Panc1 (cell line): Measurements from ENCODE around the gene ZNF407. TPM values are rescaled to one million over a fixed set of nuclear protein-coding genes. Genes with fewer than 3 reads are reported as not detected.

Experiments
- ATAC-seq: fragments of 200-7000 bp; cut with Tn5 transposase; 2 replicates; pipeline ENCODE4 v1.9.1; 2020; ENCODE audit warnings: mild to moderate bottlenecking, moderate library complexity
- BruUV-seq: library from RNA; stranded (reverse); fragments of 400-500 nt; replicated peaks from 2 replicates; lab custom pipeline; 2021; lab: Mats Ljungman, UMichigan
- CTCF ChIA-PET: fragments of 300-600 bp; sonication (Branson Sonifier 250); formaldehyde crosslinking; loops from one replicate; lab custom pipeline; 2022; ENCODE audit warnings: antibody characterized with exemption; lab: Charles Lee
- POLR2A ChIA-PET: fragments of 300-600 bp; sonication (Branson Sonifier 250); formaldehyde crosslinking; loops from one replicate; lab custom pipeline; 2022; ENCODE audit warnings: antibody characterized with exemption; lab: Charles Lee
- DNase-seq: peaks from one replicate; pipeline ENCODE4 v3.0.0-alpha.2; 2010; ENCODE audit warnings: low read depth, low spot score
- H3K27ac ChIP-seq: 2 replicates; pipeline ENCODE4 v1.5.1; 2011; ENCODE audit warnings: mild to moderate bottlenecking, low read length, inconsistent platforms
- H3K27me3 ChIP-seq: fragments of 200-500 bp; sonication (Bioruptor generic); 2 replicates; pipeline ENCODE4 v1.6.0; 2014; ENCODE audit warnings: low read length, inconsistent platforms; ENCODE audit not compliant: control insufficient read depth, insufficient read depth
- H3K36me3 ChIP-seq: fragments of 200-500 bp; sonication (Bioruptor generic); 2 replicates; pipeline ENCODE4 v1.5.1; 2014; ENCODE audit warnings: inconsistent platforms, mild to moderate bottlenecking, low read length, moderate library complexity; ENCODE audit not compliant: control insufficient read depth, insufficient read depth
- H3K4me1 ChIP-seq: 2 replicates; pipeline ENCODE4 v1.5.1; 2011; ENCODE audit warnings: inconsistent platforms, mild to moderate bottlenecking, low read length, moderate library complexity; ENCODE audit not compliant: control insufficient read depth, insufficient read depth
- H3K4me3 ChIP-seq, 2 experiments: 2 replicates each; pipeline ENCODE4 v1.5.1; 2011 to 2012; ENCODE audit warnings: low read depth in 2 of 2, low read length in 2 of 2, mild to moderate bottlenecking in 2 of 2, inconsistent platforms in 1 of 2, moderate library complexity in 1 of 2
- H3K9me3 ChIP-seq: fragments of 200-500 bp; sonication (Bioruptor generic); 2 replicates; pipeline ENCODE4 v1.5.1; 2014; ENCODE audit warnings: low read depth, mild to moderate bottlenecking, inconsistent platforms, low read length, moderate library complexity; ENCODE audit not compliant: control insufficient read depth, insufficient read depth
- POLR2AphosphoS5 ChIP-seq: IDR thresholded peaks from 2 replicates; pipeline ENCODE4 v1.6.1; 2012; ENCODE audit warnings: mild to moderate bottlenecking, low read depth, low read length, moderate library complexity
- SIN3A ChIP-seq: IDR thresholded peaks from 2 replicates; pipeline ENCODE4 v1.6.1; 2012; ENCODE audit warnings: low read depth, mild to moderate bottlenecking, low read length, moderate library complexity, borderline replicate concordance; ENCODE audit not compliant: insufficient read depth
- TCF7L2 ChIP-seq: IDR thresholded peaks from 2 replicates; pipeline ENCODE4 v1.6.1; 2011; ENCODE audit warnings: mild to moderate bottlenecking, low read depth, low read length, inconsistent platforms
- in situ Hi-C: cut with HindIII; loops from 2 replicates; pipeline ENCODE4 v1.10.0; 2016; ENCODE audit warnings: low sequenced_read_pairs, low pct_unique_long_range_greater_than_20kb
- intact Hi-C: fragments of 100-400 bp; cut with micrococcal nuclease; formaldehyde crosslinking; loops from one replicate; pipeline ENCODE4 v1.10.0; 2022; ENCODE audit not compliant: unreplicated experiment
- total RNA-seq: library from RNA; stranded (reverse); gene quantifications from one replicate; pipeline ENCODE4 v1.2.1, GENCODE V29; 2021; ENCODE audit not compliant: unreplicated experiment
- TF ChIP-seq, protein P1 (sequence below), 2 experiments: IDR thresholded peaks; 2 replicates each; pipeline ENCODE4 v1.6.1; 2011 to 2012; ENCODE audit warnings: low read depth in 2 of 2, control low read depth in 1 of 2, low read length in 1 of 2, mild to moderate bottlenecking in 1 of 2, moderate library complexity in 1 of 2; ENCODE audit not compliant: insufficient read depth in 1 of 2
- TF ChIP-seq, protein P2 (sequence below): fragments of 450-650 bp; IDR thresholded peaks from 2 replicates; pipeline ENCODE4 v1.5.1; 2017; ENCODE audit warnings: mild to moderate bottlenecking

The ZNF407 gene
- total RNA-seq, 1 experiment from 2014 or later, result 16.8 TPM

DNA sequence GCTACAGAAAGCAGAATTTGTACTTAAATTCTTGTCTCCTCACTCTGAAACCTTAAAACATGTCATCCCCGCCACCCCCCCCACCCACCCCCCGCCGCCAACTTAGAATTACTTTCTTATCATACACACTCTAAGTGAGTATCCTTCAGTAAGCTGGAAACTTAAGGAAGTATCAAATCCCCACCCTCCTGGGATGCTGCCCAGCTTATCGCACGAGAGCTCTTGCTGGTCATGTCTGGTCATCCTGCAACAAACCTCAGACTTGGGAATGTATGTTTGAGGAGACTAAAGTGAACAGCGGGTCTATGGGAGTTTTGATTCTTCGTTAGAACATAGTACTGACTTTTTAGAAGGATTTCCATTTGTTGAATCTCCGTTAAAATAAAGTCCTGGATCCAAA, 408.0 kb downstream of the ZNF407 start:
- TF ChIP-seq TCF7L2 (no peak), SIN3A (no peak), POLR2AphosphoS5 (no peak)
- TF ChIP-seq, protein P1, sequence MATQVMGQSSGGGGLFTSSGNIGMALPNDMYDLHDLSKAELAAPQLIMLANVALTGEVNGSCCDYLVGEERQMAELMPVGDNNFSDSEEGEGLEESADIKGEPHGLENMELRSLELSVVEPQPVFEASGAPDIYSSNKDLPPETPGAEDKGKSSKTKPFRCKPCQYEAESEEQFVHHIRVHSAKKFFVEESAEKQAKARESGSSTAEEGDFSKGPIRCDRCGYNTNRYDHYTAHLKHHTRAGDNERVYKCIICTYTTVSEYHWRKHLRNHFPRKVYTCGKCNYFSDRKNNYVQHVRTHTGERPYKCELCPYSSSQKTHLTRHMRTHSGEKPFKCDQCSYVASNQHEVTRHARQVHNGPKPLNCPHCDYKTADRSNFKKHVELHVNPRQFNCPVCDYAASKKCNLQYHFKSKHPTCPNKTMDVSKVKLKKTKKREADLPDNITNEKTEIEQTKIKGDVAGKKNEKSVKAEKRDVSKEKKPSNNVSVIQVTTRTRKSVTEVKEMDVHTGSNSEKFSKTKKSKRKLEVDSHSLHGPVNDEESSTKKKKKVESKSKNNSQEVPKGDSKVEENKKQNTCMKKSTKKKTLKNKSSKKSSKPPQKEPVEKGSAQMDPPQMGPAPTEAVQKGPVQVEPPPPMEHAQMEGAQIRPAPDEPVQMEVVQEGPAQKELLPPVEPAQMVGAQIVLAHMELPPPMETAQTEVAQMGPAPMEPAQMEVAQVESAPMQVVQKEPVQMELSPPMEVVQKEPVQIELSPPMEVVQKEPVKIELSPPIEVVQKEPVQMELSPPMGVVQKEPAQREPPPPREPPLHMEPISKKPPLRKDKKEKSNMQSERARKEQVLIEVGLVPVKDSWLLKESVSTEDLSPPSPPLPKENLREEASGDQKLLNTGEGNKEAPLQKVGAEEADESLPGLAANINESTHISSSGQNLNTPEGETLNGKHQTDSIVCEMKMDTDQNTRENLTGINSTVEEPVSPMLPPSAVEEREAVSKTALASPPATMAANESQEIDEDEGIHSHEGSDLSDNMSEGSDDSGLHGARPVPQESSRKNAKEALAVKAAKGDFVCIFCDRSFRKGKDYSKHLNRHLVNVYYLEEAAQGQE (IDR thresholded peaks at IDR 0.05; ENCODE audit: insufficient read depth in 1 of 2, low read depth in 2 of 2, low read length in 1 of 2), result no peak
- TF ChIP-seq, protein P2, sequence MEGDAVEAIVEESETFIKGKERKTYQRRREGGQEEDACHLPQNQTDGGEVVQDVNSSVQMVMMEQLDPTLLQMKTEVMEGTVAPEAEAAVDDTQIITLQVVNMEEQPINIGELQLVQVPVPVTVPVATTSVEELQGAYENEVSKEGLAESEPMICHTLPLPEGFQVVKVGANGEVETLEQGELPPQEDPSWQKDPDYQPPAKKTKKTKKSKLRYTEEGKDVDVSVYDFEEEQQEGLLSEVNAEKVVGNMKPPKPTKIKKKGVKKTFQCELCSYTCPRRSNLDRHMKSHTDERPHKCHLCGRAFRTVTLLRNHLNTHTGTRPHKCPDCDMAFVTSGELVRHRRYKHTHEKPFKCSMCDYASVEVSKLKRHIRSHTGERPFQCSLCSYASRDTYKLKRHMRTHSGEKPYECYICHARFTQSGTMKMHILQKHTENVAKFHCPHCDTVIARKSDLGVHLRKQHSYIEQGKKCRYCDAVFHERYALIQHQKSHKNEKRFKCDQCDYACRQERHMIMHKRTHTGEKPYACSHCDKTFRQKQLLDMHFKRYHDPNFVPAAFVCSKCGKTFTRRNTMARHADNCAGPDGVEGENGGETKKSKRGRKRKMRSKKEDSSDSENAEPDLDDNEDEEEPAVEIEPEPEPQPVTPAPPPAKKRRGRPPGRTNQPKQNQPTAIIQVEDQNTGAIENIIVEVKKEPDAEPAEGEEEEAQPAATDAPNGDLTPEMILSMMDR, result no peak
- no peaks in the 10 kb centered on the region for H3K36me3 ChIP-seq
- ATAC-seq, result no peak
- ChIA-PET CTCF (interaction anchor here (0.6 kb wide), 1 partner anchor 44 kb away, joined by 3 read pairs; no protein-coding TSS in a partner anchor), POLR2A (no interaction called here)
- no peaks in the 10 kb centered on the region for H3K4me1 ChIP-seq
- H3K9me3 ChIP-seq, result peaks cover 9% of the 10 kb centered on the region; the same call in 1 of the 2 replicates
- H3K27ac ChIP-seq, result no peak overlapping the region
- no peak overlapping the region for H3K4me3 ChIP-seq
- intact Hi-C loops, result no loop called here
- no TSS peak for BruUV-seq
- H3K27me3 ChIP-seq, result no peaks in the 10 kb centered on the region
- no peak for DNase-seq
- in situ Hi-C loops, result no loop called here

DNA sequence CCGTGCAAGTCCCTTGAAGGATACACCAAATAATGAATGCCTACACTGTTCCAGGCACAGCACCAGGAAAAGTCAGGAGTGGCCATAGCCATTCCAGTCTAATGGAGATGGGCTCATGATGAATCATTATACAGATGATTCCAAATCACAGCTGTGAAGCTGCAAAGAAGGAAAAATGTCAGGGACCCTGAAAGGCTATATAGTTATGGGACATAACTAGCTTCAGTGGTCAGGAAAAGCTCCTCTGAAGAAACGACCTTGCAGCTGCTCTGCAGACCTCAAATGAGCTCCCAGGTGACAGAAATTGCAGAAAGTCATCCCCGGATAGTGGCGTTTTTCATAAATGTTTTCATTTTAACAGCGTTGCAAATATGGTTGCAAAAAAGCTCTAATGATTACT, 410.5 kb downstream of the ZNF407 start:
- intact Hi-C loops (no loop called here), in situ Hi-C loops (no loop called here)
- BruUV-seq, result no TSS peak
- no peak for ATAC-seq
- no peaks in the 10 kb centered on the region for H3K27me3 ChIP-seq
- no peaks in the 10 kb centered on the region for H3K36me3 ChIP-seq
- ChIA-PET POLR2A (no interaction called here), CTCF (interaction anchor here (0.6 kb wide), 1 partner anchor 58 kb away, joined by 4 read pairs; no protein-coding TSS in a partner anchor)
- no peak for DNase-seq
- no peak overlapping the region for H3K4me3 ChIP-seq
- no peaks in the 10 kb centered on the region for H3K4me1 ChIP-seq
- peaks cover 9% of the 10 kb centered on the region; the same call in 1 of the 2 replicates for H3K9me3 ChIP-seq
- TF ChIP-seq POLR2AphosphoS5, result no peak
- TF ChIP-seq, protein P2, result no peak
- TF ChIP-seq, protein P1 (IDR thresholded peaks at IDR 0.05; ENCODE audit: insufficient read depth in 1 of 2, low read depth in 2 of 2, low read length in 1 of 2), result no peak
- no peak for TF ChIP-seq SIN3A
- TF ChIP-seq TCF7L2, result no peak
- H3K27ac ChIP-seq, result no peak overlapping the region
